Upper lobe of left lung (tissue), 4 donors: ENCODE data around the gene ADGB.

Experiments
- POLR2A ChIP-seq, 4 donors: fragments of 450-650 bp; IDR thresholded peaks; one replicate each; pipeline ENCODE4 v1.5.1; 2016 to 2017; ENCODE audit warnings: antibody characterized with exemption in 4 of 4, mild to moderate bottlenecking in 2 of 4
- POLR2AphosphoS5 ChIP-seq, 2 donors: sonication (generic); formaldehyde crosslinking; IDR thresholded peaks; one replicate each; pipeline ENCODE4 v1.5.1; 2017; ENCODE audit warnings: antibody characterized with exemption in 2 of 2
- TF ChIP-seq, protein P1 (sequence below), 6 experiments: fragments of 450-650 bp in 4 of 6; fragments of 200-600 bp in 2 of 6; sonication (generic) in 2 of 6; IDR thresholded peaks; one replicate each; pipeline ENCODE4 v1.5.1; 2016 to 2019; ENCODE audit warnings: antibody characterized with exemption in 6 of 6

DNA sequence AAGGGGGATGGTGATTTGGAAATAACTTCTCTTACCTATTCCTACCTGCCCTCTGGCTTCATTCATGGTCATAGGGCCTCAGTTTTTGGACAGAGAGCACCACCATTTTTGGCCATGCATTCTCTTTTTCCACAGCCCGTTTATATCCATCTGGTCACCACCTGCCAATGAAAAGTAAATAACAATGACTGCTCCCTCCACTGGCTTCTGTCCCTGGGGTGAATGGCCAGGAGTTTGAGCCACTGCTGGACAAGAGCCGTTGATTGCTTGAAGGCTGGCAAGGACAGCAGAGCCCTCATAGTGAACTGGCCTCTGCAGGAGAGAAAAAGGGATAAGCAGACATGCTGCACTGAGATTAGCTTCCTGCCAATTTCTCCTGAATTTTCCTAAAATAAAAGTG lies 261.8 kb downstream of the ADGB start:
- TF ChIP-seq, protein P1, sequence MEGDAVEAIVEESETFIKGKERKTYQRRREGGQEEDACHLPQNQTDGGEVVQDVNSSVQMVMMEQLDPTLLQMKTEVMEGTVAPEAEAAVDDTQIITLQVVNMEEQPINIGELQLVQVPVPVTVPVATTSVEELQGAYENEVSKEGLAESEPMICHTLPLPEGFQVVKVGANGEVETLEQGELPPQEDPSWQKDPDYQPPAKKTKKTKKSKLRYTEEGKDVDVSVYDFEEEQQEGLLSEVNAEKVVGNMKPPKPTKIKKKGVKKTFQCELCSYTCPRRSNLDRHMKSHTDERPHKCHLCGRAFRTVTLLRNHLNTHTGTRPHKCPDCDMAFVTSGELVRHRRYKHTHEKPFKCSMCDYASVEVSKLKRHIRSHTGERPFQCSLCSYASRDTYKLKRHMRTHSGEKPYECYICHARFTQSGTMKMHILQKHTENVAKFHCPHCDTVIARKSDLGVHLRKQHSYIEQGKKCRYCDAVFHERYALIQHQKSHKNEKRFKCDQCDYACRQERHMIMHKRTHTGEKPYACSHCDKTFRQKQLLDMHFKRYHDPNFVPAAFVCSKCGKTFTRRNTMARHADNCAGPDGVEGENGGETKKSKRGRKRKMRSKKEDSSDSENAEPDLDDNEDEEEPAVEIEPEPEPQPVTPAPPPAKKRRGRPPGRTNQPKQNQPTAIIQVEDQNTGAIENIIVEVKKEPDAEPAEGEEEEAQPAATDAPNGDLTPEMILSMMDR (IDR thresholded peaks at IDR 0.05): no peak
- TF ChIP-seq POLR2AphosphoS5 (IDR thresholded peaks at IDR 0.05) (no peak), POLR2A (IDR thresholded peaks at IDR 0.05) (no peak)
